Fibroblast of lung (primary cell): ENCODE results near the gene CRTAP. TPM values are rescaled to one million over a fixed set of nuclear protein-coding genes. Genes with fewer than 3 reads are reported as not detected.

Experiments used
- DNase-seq, 2 donors: peaks; one replicate each; pipeline versions ENCODE4 v3.0.0 to v3.0.0-alpha.2; 2010; ENCODE audit warnings: low read depth in 2 of 2
- H2AFZ ChIP-seq: 2 replicates; pipeline ENCODE4 v1.5.1; 2012; ENCODE audit warnings: low read length, control low read depth, inconsistent platforms
- H3K27ac ChIP-seq: 2 replicates; pipeline ENCODE4 v1.5.1; 2011; ENCODE audit warnings: low read length, control low read depth; ENCODE audit not compliant: insufficient read depth
- H3K27me3 ChIP-seq: 2 replicates; pipeline ENCODE4 v1.5.1; 2011; ENCODE audit warnings: mild to moderate bottlenecking, low read length; ENCODE audit not compliant: control insufficient read depth, insufficient read depth
- H3K36me3 ChIP-seq: 2 replicates; pipeline ENCODE4 v1.5.1; 2011; ENCODE audit warnings: low read length; ENCODE audit not compliant: control insufficient read depth, insufficient read depth
- H3K4me1 ChIP-seq: 2 replicates; pipeline ENCODE4 v1.5.1; 2011; ENCODE audit warnings: low read length; ENCODE audit not compliant: control insufficient read depth, insufficient read depth; ENCODE audit errors: extremely low read depth
- H3K4me2 ChIP-seq: 2 replicates; pipeline ENCODE4 v1.5.1; 2011; ENCODE audit warnings: low read length, control low read depth; ENCODE audit not compliant: insufficient read depth; ENCODE audit errors: extremely low read depth
- H3K4me3 ChIP-seq, 4 experiments: fragments of 200-600 bp in 1 of 4; sonication (generic) in 1 of 4; replicated peaks in 1 of 4; 2 replicates each; pipeline ENCODE4 v1.5.1; 2011 to 2016; ENCODE audit warnings: low read length in 4 of 4, low read depth in 3 of 4, mild to moderate bottlenecking in 3 of 4, control low read depth in 2 of 4, inconsistent platforms in 1 of 4, mixed read lengths in 1 of 4; ENCODE audit not compliant: insufficient read depth in 1 of 4; ENCODE audit errors: control extremely low read depth in 1 of 4
- H3K79me2 ChIP-seq: 2 replicates; pipeline ENCODE4 v1.5.1; 2012; ENCODE audit warnings: mild to moderate bottlenecking, low read length, inconsistent platforms; ENCODE audit not compliant: control insufficient read depth, insufficient read depth
- H3K9ac ChIP-seq: 2 replicates; pipeline ENCODE4 v1.5.1; 2011; ENCODE audit warnings: mild to moderate bottlenecking, low read length, control low read depth; ENCODE audit not compliant: insufficient read depth
- H3K9me3 ChIP-seq: 2 replicates; pipeline ENCODE4 v1.5.1; 2012; ENCODE audit warnings: low read depth, low read length; ENCODE audit not compliant: control insufficient read depth, insufficient read depth
- H4K20me1 ChIP-seq: 2 replicates; pipeline ENCODE4 v1.5.1; 2011; ENCODE audit warnings: low read length; ENCODE audit not compliant: control insufficient read depth, insufficient read depth; ENCODE audit errors: extremely low read depth
- CTCF ChIP-seq, 2 donors: IDR thresholded peaks in 1 of 2; conservative IDR thresholded peaks in 1 of 2; 1 replicate in 1 of 2; 2 replicates in 1 of 2; pipeline ENCODE4 v1.5.1; 2011 to 2012; ENCODE audit warnings: low read length in 2 of 2, control low read depth in 1 of 2, inconsistent platforms in 1 of 2, low read depth in 1 of 2, mild to moderate bottlenecking in 1 of 2
- EZH2 ChIP-seq: IDR thresholded peaks from 2 replicates; pipeline ENCODE4 v1.5.1; 2012; ENCODE audit warnings: low read length, control low read depth, mild to moderate bottlenecking; ENCODE audit errors: missing control alignments
- polyA plus RNA-seq, 2 donors: library from polyadenylated mRNA; depleted of rRNA in 1 of 2; stranded (reverse) in 1 of 2; unstranded in 1 of 2; fragments of >200 nt; gene quantifications; 2 replicates each; pipeline ENCODE4 v1.2.1, GENCODE V29; 2011 to 2012; ENCODE audit warnings: missing spikeins in 1 of 2
- total RNA-seq: library from RNA; depleted of rRNA; stranded (reverse); fragments of >200 nt; gene quantifications from 2 replicates; pipeline ENCODE4 v1.2.1, GENCODE V29; 2014

Gene CRTAP
- total and polyA plus RNA-seq, 2 donors (not counting 1 experiment from before 2014, with no cell fraction given) = 318 to 332 TPM

GRCh38 chr3:33081812-33082211 is 32.0 kb upstream of the CRTAP start:
- Histone ChIP-seq H2AFZ (no peak overlapping the region), H3K4me2 (no peak overlapping the region), H3K27ac (no peak overlapping the region), H3K9ac (no peak overlapping the region), H3K36me3 (no peaks in the 10 kb centered on the region), H3K27me3 (no peaks in the 10 kb centered on the region), H3K4me3 (no peak overlapping the region), H3K79me2 (peaks cover 13% of the 10 kb centered on the region), H4K20me1 (no peaks in the 10 kb centered on the region), H3K9me3 (no peaks in the 10 kb centered on the region), H3K4me1 (no peaks in the 10 kb centered on the region)
- no peak for DNase-seq
- TF ChIP-seq EZH2 (no peak), CTCF (conservative IDR thresholded peaks at IDR 0.05 in 1 of 2, IDR thresholded peaks at IDR 0.05 in 1 of 2; ENCODE audit: low read depth in 1 of 2, low read length in 2 of 2) (no peak)

GRCh38 chr3:33083958-33084357 is 29.9 kb upstream of the CRTAP start:
- H3K4me3 ChIP-seq = no peak overlapping the region
- DNase-seq = no peak
- H3K4me2 ChIP-seq = no peak overlapping the region
- H3K27me3 ChIP-seq = no peaks in the 10 kb centered on the region
- no peaks in the 10 kb centered on the region for H3K36me3 ChIP-seq
- no peak for TF ChIP-seq EZH2
- no peak for TF ChIP-seq CTCF (conservative IDR thresholded peaks at IDR 0.05 in 1 of 2, IDR thresholded peaks at IDR 0.05 in 1 of 2; ENCODE audit: low read depth in 1 of 2, low read length in 2 of 2)
- no peaks in the 10 kb centered on the region for H3K9me3 ChIP-seq
- peaks cover 20% of the 10 kb centered on the region for H3K79me2 ChIP-seq
- no peak overlapping the region for H2AFZ ChIP-seq
- H3K9ac ChIP-seq = no peak overlapping the region
- H3K4me1 ChIP-seq = no peaks in the 10 kb centered on the region
- H4K20me1 ChIP-seq = no peaks in the 10 kb centered on the region
- no peak overlapping the region for H3K27ac ChIP-seq

GRCh38 chr3:33088691-33089090 is 25.1 kb upstream of the CRTAP start:
- no peak for TF ChIP-seq CTCF (conservative IDR thresholded peaks at IDR 0.05 in 1 of 2, IDR thresholded peaks at IDR 0.05 in 1 of 2; ENCODE audit: low read depth in 1 of 2, low read length in 2 of 2)
- TF ChIP-seq EZH2 = no peak
- peaks cover 6% of the 10 kb centered on the region for H4K20me1 ChIP-seq

More at GRCh38 chr3:33088691-33089090, 25.1 kb upstream of the CRTAP start:
- DNase-seq = no peak
- H3K79me2 ChIP-seq = peaks cover 46% of the 10 kb centered on the region
- no peak overlapping the region for H2AFZ ChIP-seq
- peaks cover 5% of the 10 kb centered on the region for H3K36me3 ChIP-seq
- no peak overlapping the region for H3K9ac ChIP-seq
- H3K9me3 ChIP-seq = no peaks in the 10 kb centered on the region
- H3K4me2 ChIP-seq = no peak overlapping the region
- H3K4me1 ChIP-seq = no peaks in the 10 kb centered on the region
- no peak overlapping the region for H3K4me3 ChIP-seq
- no peaks in the 10 kb centered on the region for H3K27me3 ChIP-seq
- H3K27ac ChIP-seq = no peak overlapping the region
